ENCODE data around the gene SDCCAG8. TPM values are rescaled to one million over a fixed set of nuclear protein-coding genes. Genes with fewer than 3 reads are reported as not detected.

Gene SDCCAG8
- polyA plus RNA-seq, 3 donors, result 15.6 to 23.4 (median 16.7) TPM

GRCh38 chr1:243272401-243272800, 16.6 kb downstream of the SDCCAG8 start:
- H3K27ac ChIP-seq (ENCODE audit: low read depth, low read length), result no peak overlapping the region

GRCh38 chr1:243273506-243273905, 17.7 kb downstream of the SDCCAG8 start:
- no peak overlapping the region for H3K27ac ChIP-seq (ENCODE audit: low read depth, low read length)
- 75 to 87% (median 85%) methylated on average over 3 of the region's 3 CpGs for whole genome bisulfite sequencing, 3 donors

GRCh38 chr1:243273945-243274344, 18.1 kb downstream of the SDCCAG8 start:
- 85 to 93% (median 89%) methylated on average over 2 of the region's 2 CpGs for WGBS, 3 donors
- no peak overlapping the region for H3K27ac ChIP-seq (ENCODE audit: low read depth, low read length)

- WGBS, 3 donors, result 81 to 89% (median 83%) methylated on average over 3 of the region's 3 CpGs
- H3K27ac ChIP-seq (ENCODE audit: low read depth, low read length), result no peak overlapping the region
Measured at GRCh38 chr1:243275316-243275715, 19.5 kb downstream of the SDCCAG8 start.

- WGBS, 3 donors, result 65 to 67% (median 66%) methylated on average over 3 of the region's 3 CpGs
- H3K27ac ChIP-seq (ENCODE audit: low read depth, low read length), result no peak overlapping the region
Measured at GRCh38 chr1:243280571-243281129, 24.8 kb downstream of the SDCCAG8 start.

- no peak overlapping the region for H3K27ac ChIP-seq (ENCODE audit: low read depth, low read length)
- WGBS, 3 donors, result 98% methylated on average over 5 of the region's 5 CpGs
Measured at GRCh38 chr1:243281672-243282071, 25.8 kb downstream of the SDCCAG8 start.

GRCh38 chr1:243286409-243287122, 30.7 kb downstream of the SDCCAG8 start:
- WGBS, 3 donors, result 53 to 73% (median 54%) methylated on average over 8 of the region's 8 CpGs

GRCh38 chr1:243287123-243287460, 31.3 kb downstream of the SDCCAG8 start:
- no peak overlapping the region for H3K27ac ChIP-seq (ENCODE audit: low read depth, low read length)

More at GRCh38 chr1:243286409-243287122, 30.7 kb downstream of the SDCCAG8 start:
- H3K27ac ChIP-seq (ENCODE audit: low read depth, low read length), result no peak overlapping the region

GRCh38 chr1:243287652-243288051, 31.8 kb downstream of the SDCCAG8 start:
- no peak overlapping the region for H3K27ac ChIP-seq (ENCODE audit: low read depth, low read length)
- 14 to 58% (median 22%) methylated on average over 1 of the region's 1 CpG for WGBS, 3 donors

More at GRCh38 chr1:243287123-243287460, 31.3 kb downstream of the SDCCAG8 start:
- WGBS, 3 donors, result 52 to 72% (median 63%) methylated on average over 2 of the region's 2 CpGs

GRCh38 chr1:243288062-243288461, 32.2 kb downstream of the SDCCAG8 start:
- no peak overlapping the region for H3K27ac ChIP-seq (ENCODE audit: low read depth, low read length)
- WGBS, 3 donors, result 65 to 85% (median 74%) methylated on average over 6 of the region's 6 CpGs

GRCh38 chr1:243291292-243291691, 35.5 kb downstream of the SDCCAG8 start:
- H3K27ac ChIP-seq (ENCODE audit: low read depth, low read length), result no peak overlapping the region
- 72 to 91% (median 78%) methylated on average over 1 of the region's 1 CpG for WGBS, 3 donors

- no peak overlapping the region for H3K27ac ChIP-seq (ENCODE audit: low read depth, low read length)
- WGBS, 3 donors, result 96 to 98% (median 97%) methylated on average over 5 of the region's 5 CpGs
Measured at GRCh38 chr1:243292117-243292516, 36.3 kb downstream of the SDCCAG8 start.

GRCh38 chr1:243293941-243294722, 38.3 kb downstream of the SDCCAG8 start:
- WGBS, 3 donors, result 57 to 72% (median 64%) methylated on average over 4 of the region's 4 CpGs
- no peak overlapping the region for H3K27ac ChIP-seq (ENCODE audit: low read depth, low read length)

GRCh38 chr1:243294723-243295121, 38.9 kb downstream of the SDCCAG8 start:
- 75 to 87% (median 80%) methylated on average over 3 of the region's 3 CpGs for WGBS, 3 donors
- no peak overlapping the region for H3K27ac ChIP-seq (ENCODE audit: low read depth, low read length)

- no peak overlapping the region for H3K27ac ChIP-seq (ENCODE audit: low read depth, low read length)
- 94 to 100% (median 94%) methylated on average over 1 of the region's 1 CpG for WGBS, 3 donors
Measured at GRCh38 chr1:243299069-243299468, 43.2 kb downstream of the SDCCAG8 start.

- H3K27ac ChIP-seq (ENCODE audit: low read depth, low read length), result no peak overlapping the region
- 94 to 100% (median 96%) methylated on average over 2 of the region's 2 CpGs for WGBS, 3 donors
Measured at GRCh38 chr1:243301059-243301458, 45.2 kb downstream of the SDCCAG8 start.

- H3K27ac ChIP-seq (ENCODE audit: low read depth, low read length), result no peak overlapping the region
- WGBS, 3 donors, result 95 to 100% (median 98%) methylated on average over 1 of the region's 1 CpG
Measured at GRCh38 chr1:243311809-243312208, 56.0 kb downstream of the SDCCAG8 start.

- H3K27ac ChIP-seq (ENCODE audit: low read depth, low read length), result no peak overlapping the region
- 77 to 87% (median 81%) methylated on average over 5 of the region's 5 CpGs for WGBS, 3 donors
Measured at GRCh38 chr1:243312952-243313634, 57.3 kb downstream of the SDCCAG8 start.
